Hippocampal formation (tissue), 2 donors: ENCODE results near the gene SHROOM4.

ENCODE experiments used
- DNase-seq, 2 donors: peaks; one replicate each; lab custom pipeline; 2025; lab: John Stamatoyannopoulos, UW

The SHROOM4 gene

GRCh38 chrX:50615570-50616158 is 198.3 kb downstream of the SHROOM4 start:
- DNase-seq, result no peak

DNA sequence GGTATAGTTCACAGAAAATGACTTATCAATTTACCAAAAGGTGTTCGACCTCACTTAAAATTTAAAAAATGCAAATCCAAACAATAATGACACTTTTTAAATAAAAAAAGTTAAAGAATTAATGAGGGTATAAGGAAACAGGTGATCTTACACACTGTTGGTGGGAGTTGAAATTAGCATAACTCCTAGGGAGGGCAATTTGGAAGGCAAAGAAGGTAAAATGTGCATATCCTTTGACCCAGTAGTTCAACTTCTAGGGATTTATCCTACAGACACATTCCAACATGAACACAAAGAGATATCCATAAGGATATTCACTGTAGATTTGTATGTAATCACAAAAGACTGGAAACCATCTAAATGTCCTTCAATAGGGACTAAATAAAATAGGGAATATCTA is 199.5 kb downstream of the SHROOM4 start:
- no peak for DNase-seq

GRCh38 chrX:50613846-50614245 is 200.1 kb downstream of the SHROOM4 start:
- no peak for DNase-seq

DNA sequence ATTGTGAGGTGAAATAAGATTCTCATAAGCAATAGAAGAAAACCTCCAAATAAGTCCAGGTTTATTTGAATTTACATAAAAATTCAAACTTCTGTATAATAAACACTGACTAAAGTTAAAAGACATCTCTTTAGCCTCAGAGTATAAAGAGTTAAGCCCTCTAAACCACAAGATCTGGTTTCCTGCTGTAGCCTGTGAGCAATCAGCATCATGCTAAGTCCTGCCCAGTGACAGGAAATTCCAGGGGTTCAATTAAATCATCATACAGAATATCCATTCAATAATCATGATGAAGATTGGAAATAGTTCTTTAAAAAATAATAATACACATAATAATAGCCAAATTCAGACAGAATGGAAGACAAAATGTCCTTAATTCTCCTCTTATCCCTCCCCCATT is 204.2 kb downstream of the SHROOM4 start:
- DNase-seq, result no peak

- no peak for DNase-seq
Observed at GRCh38 chrX:50606300-50606950, 207.6 kb downstream of the SHROOM4 start.

- no peak for DNase-seq
Observed at GRCh38 chrX:50596056-50596455, 217.9 kb downstream of the SHROOM4 start.

DNA sequence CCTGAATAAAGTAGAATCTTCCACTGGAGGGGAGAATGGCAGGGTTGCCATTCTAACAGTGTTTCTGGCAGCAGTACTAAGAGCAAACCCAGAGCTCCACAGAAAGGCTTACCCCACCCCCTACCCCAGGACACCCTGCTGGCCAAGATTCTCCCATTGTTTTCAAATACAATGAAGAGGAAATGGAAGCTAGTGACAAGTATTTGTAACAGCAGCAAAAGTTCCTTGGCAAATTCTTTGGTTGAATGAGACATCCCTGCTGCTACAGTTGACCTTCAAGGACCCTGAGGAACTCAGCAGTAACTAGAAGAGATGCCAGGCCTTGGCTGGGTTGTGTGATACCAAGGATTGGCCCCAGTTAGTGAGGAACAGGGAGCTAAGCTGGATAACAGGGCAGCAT is 219.2 kb downstream of the SHROOM4 start:
- no peak for DNase-seq

DNA sequence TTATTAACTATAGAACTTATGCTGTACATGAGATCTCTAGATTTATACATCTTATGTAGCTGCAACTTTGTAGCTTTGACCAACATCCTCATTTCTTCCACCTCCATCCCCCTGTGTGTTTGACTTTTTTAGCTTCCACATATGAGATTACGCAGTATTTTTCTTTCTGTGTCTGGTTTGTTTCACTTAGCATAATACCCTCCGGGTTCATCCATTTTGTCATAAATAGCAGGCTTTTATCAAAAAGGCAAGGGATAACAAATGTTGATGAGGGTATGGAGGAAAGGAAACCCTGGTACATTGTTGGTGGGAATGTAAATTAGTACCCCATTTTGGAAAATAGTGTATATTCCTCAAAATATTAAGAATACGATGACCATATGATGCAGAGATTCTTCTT is 227.0 kb downstream of the SHROOM4 start:
- no peak for DNase-seq

GRCh38 chrX:50586407-50586806 is 227.6 kb downstream of the SHROOM4 start:
- no peak for DNase-seq

- DNase-seq, result no peak
Observed at GRCh38 chrX:50581405-50581804, 232.6 kb downstream of the SHROOM4 start.

- peak; percentile 2 to 39 for DNase-seq
Observed at GRCh38 chrX:50579955-50580354, 234.0 kb downstream of the SHROOM4 start.

- no peak for DNase-seq
Observed at GRCh38 chrX:50577326-50577725, 236.7 kb downstream of the SHROOM4 start.

DNA sequence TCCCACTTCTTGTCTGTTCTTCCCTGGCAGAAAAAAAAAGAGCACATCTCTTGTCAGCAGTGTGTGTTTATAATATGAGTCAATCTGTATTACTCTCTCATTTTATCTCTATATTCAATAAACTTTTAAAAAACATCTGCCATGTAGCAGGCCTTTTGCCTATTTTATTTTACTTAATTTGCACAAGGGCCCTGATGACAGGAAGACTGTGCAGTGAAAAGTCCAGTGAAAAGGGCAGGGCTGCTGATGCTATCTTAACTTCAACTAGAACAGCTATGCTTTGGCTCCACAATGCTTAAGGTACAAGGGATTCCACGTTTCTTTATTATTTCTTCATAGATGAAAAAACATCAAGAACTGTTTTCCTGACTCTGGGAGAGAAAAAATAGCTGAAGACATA is 246.4 kb downstream of the SHROOM4 start:
- no peak for DNase-seq

- no peak for DNase-seq
Observed at GRCh38 chrX:50565718-50566117, 248.3 kb downstream of the SHROOM4 start.
